GM11168 (cell line): Measurements from ENCODE around the gene PRG3.
"Not testable (repeated sequence)": the region's sequence is repeated elsewhere in the genome, so short reads cannot be mapped to it uniquely, and the experiment has no call there.

Experiments
- in situ Hi-C: fragments of 300-500 bp; cut with MboI; formaldehyde crosslinking; loops from one replicate; pipeline ENCODE4 v1.12.0; 2022; ENCODE audit warnings: low sequenced_read_pairs; ENCODE audit not compliant: unreplicated experiment

PRG3 gene

DNA sequence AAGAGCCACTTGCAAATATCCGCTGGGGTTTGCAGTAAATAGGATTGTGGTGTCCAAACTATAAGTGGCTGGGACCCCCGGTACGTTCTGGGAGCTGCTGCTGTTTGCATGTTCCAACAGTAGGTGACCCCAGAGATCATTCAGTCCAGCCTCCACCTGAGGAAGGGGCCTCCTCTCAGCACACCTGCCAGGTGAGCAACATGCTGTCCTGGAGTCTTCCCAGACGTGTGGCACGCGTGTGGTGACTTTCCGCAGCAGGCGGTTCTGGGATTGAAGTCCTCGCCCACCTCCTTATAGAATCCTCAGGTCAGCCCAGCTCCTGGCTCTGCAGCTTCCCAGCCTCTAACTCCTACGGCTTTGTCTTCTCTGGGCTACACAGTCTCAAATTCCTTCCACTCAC lies 36.1 kb downstream of the PRG3 start:
- in situ Hi-C loops: no loop called here

DNA sequence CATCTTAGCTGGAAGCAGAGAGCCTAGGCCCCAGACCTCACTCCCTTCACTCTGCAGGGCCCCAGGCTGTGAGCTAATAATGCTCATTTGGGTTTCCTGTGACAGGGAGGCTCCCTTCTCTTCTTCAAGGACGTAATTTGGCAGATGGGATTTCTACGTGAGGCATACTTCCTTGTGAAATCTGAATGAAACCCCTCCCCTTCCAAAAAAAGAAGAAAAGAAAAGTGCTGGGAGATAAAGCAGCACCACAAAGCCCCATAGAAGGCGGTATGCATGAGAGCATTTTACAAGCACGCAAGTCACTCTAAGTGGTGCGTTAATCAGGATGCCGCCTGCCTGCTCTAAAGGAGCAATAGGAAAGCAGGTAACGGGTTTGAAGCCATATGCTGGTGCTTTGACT lies 37.1 kb downstream of the PRG3 start:
- in situ Hi-C loops: no loop called here

DNA sequence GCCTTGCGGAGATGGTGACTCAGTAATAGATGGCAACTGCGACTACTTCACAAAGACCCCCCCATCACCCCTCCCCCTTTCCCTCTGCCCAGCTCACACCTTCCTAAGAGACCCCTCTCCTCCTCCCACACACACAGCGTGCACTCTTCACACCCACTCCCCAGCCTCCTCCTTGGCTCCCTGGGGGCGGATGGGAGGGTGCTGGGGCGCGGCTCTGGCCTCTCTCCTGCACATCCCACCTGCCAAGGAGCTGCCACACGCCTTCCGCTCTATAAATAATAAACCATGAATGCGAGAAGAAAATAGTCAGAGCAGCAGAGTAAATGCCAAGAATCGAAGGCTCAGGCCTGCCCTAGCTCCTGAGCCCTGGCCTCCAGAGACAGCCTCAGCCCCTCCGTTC lies 38.2 kb downstream of the PRG3 start:
- in situ Hi-C loops: no loop called here

DNA sequence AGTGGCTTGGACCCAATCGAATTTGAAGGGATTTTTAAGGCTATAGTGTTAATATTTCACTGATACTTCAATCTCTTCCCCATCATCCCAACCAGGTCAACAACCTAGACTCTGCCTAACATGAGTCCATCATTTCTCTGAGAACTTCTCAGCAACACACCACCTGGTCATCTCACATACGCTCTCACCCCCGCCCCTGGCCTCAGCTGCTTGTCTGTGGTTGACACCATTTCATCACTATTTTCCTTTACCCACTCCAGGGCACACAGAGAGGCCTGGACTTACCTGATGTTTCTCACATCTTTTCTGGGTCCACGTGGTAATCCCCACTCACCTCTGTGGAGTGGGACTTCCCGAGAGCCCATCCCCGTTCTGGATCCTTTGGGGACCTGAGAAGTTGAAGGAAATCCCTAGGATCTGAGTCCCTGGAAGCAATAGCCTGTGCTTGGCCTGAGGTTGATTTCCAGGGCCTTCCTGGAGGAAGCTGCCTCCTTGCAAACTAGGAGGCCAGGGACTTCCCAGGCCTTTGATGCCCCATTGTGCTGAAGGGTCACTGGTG lies 39.6 kb downstream of the PRG3 start:
- in situ Hi-C loops: no loop called here

DNA sequence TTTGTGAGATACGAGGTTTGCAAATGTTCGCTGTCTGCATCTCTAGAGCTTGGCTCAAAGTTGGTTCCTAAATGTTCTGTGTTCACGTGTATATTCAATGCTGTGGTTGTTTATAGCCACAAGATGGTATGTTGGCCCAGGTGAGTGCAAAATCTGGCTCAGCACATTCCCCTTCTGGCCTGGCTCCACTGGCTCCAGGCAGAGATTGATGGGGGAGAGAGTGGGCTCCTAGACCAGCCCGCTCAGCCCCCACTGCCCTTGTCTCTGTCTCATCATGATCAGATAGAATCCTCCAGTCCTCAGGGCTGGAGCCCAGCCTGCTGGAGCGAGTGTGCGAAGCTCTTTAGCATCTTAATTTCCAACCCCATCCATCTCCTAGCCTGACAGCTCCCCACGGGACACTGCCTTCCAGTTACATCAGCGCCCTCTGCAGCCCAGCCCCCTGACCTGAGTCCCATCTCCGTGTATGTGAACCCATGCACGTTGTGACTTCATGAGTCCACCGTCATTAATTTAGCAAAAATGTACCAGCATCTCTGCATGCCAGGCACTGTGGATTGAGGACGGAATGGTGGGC lies 40.8 kb downstream of the PRG3 start:
- in situ Hi-C loops: no loop called here

DNA sequence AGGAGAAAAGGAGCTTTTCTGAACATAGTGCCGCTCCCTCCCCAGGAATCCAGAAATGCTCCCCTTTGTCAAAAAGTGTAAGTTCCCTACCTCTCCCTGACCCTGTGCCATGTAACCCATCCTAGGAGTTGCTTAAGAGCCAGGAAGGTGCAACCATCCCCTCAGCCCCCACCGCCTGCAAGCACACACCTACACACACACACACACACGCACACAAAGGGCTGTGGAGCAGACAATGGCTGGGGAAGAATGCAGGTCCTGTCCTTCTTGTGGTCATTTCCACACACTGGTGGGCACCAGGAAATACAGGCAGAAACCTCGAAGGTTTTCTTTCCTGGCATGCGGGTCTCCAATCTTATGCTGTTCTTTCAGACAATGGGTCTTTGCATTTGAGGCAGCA lies 41.6 kb downstream of the PRG3 start:
- in situ Hi-C loops: no loop called here

DNA sequence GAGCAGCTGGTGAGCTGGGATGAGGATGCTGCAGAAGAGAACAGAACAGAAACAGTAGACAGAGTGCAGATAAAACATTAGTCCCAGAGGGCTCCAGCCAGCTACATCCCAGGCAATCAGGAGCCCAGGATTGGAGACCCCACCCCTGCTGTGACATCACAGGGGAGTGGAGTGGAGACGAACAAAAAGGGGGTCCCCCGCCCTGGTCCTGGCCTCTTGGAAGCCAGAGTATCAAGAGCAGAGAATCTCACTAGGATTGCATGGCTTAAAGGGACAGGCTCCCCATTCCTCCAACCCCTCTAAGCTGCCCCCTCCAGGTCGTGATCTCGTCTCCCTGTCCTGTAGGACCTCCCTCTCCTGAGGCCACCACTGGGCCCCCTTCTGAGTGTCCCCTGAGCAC lies 42.8 kb downstream of the PRG3 start, which contains the start of gene P2RX3:
P2RX3 (plus strand) TSS at position 211 of the 400 bp plus-strand sequence. CDS start 199 bp downstream, outside the sequence.
- in situ Hi-C loops: no loop called here

DNA sequence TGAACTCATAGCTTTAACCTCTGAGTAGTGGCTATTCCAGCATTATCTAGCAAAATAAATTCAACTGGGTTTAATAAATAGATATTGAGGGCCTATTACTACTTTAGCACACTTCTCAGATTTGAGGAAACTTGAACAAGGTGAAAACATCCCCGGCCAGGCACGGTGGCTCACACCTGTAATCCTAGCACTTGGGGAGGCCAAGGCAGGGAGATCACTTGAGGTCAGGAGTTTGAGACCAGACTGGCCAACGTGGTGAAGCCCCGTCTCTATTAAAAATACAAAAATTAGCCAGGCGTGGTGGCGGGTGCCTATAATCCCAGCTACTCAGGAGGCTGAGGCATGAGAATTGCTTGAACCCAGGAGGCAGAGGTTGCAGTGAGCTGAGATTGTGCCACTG lies 44.1 kb downstream of the PRG3 start:
- in situ Hi-C loops: not testable (repeated sequence)

DNA sequence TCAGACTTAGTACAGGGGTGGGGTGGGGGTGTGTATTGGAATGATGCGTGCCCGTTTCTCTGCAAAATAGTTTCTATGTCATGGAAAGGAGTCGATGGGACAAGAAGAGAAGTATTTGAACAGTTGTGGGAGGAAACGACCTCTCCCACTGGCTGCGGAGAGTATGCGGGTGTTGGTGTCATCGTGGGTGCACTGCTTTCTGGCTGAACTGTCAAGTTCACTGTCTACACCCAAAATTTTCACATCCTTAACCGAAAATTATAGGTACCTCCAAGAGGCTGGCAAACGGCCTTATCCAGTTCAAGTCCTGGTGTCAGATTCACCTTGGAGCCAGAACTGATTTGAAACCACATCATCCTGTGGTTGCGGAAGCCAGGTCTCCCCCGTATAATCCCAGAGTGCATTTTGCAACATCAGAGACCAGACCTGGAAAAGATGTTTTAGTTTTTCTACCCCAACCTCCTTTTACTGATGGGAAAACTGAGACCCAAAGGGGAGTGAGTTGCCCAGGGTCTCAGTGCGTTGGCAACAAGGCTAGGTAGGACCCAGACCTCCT lies 44.8 kb downstream of the PRG3 start:
- in situ Hi-C loops: no loop called here

DNA sequence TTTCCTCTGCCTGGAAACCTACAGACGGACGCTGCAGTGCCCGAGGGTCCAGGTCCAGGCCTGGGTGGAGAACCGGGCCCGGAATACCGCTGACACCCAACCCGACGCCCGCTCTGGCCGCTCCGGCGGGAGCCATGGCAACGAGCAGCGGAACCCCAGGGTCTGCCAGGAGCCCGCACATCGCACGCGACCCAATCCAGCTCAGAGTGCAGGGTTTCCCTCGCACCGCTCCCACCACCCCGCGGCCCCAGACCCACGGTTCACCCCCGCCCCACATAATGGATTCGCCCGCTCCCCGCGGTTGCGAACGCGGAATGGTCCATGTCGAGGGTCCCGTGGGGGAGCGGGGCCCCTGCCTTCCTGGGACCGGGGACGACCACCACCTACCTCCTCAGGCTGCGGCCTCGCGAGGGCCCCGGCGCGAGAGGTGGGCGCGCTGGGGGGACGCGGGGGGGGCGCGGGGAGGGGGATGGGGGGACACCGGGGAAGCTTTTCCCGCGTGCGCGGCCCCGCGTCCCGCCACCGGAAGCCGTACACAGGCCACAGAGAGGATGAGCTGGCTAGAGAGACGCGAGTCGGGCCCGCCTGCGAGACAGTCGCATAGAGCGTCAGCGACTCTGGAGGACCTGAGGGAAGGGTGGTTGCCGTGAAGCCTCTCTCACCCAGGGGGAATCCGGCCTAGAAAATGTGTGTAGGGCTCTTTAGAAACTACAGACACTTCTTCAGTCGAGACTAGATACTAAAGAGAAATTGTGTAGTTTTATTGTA lies 45.4 kb downstream of the PRG3 start, which contains the start of gene SSRP1:
SSRP1 (minus strand) TSS at position 550 of the 768 bp plus-strand sequence. CDS start 771 bp downstream, outside the sequence.
- in situ Hi-C loops: no loop called here

DNA sequence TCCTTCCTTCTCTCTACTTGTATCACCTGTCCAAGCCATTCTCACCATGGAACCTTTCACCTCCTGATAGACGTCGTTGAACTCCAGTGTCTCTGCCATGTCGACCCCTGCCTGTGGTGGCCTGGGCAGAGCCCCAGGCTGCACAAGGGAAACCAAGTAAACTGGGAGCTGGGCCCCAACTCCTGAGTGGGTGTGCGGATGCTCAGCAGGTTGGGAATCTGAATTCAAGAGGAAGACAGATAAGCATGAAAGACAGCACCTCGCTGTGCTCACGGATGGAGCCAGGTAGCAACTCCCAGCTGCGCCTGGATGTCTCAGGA lies 46.0 kb downstream of the PRG3 start:
- in situ Hi-C loops: no loop called here

DNA sequence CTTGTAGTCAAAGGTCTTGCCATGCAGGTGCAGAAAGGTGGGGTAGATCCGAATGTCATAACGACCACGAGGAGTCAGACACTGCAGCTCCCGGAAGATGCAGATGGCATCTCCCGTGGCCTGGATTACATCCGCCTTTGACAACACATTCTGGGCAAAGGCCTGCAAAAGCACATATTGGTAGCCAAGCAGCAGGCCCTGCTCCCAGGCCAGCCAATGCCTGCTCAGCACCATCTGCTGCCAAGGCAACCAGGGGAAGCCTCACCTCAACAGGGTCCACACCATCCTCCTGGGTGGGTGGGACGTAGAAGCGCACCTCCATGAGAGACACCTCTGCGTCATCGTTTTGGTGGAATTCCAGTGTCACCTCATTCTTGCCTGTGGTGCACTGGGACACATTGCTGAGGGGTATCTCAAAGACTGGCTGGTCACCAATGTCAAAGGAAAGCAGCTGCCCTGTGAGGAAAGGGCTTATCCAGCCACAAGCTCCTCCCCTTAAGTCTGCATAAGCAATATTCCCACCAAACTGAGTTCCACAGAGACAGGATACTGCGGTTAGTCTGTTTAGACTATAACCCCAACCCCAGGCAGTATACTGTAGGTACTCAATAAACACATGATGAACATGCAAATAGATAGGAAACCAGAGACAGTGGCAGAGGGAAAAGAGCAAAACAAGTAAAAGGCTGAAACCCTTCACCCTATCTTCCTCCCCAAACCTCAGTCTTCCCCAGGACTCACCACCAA lies 48.1 kb downstream of the PRG3 start:
- in situ Hi-C loops: no loop called here

DNA sequence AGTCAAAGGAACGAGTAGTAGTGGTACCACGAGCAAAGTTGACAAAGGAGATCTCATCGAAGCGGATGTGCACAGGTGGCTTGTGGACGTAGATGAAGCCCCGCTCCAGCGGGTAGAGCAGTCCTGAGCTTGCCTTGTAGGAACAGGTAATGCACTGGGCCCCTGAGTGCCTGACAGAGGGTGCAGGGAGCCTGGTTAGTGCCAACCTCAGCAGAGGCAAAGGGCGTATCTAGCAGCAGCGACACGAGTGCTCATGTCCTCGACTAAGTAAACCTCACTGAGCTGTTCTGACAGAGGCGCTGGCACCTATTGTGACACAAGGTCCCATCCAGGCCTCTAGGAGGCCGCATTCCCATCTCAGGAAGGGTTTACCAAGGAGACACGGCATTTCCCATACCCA lies 49.2 kb downstream of the PRG3 start:
- in situ Hi-C loops: no loop called here

DNA sequence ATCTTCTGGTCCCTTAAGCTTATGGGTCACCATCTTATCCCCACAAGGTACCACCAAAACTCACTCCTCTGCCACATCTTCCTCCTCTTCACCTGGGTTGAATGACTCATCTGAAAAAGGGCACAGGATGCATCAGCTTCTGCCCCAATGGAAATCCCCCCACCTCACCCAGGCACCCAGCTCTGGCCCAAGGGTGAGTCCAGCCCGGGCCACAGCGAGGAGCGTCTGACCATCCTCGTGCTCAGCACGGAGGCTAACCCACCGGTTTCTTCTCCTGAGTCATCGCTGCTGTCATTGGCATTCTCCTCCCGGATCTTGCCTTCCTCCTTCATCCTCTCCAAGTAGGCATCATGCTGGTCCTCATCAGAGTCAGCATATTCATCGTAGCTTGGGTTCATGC lies 50.9 kb downstream of the PRG3 start:
- in situ Hi-C loops: no loop called here

DNA sequence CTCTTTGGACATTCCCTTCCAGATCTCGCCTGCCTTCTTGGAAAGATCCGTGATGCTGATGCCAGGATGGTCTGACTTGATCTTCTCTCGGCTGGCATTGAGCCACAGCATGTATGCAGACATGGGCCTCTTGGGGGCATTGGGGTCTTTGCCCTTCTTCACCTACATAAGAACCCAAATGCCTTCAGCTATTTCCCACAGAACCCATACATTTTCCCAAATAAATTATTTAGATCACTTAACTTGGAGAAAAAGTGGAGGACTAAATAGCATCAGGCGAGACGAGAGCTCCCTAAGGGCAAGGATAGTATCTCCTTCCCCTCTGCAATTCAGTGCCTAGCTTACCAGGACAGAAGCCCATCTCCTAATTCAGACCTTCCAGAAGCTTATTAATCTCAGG lies 53.2 kb downstream of the PRG3 start:
- in situ Hi-C loops: no loop called here
